Astrocyte of the spinal cord (primary cell): ENCODE data around the gene GORASP1.
A peak's percentile ranks its signal among the peaks of the same experiment; 100 is the strongest.

Experiments
- DNase-seq: peaks from one replicate; pipeline ENCODE4 v3.0.0; 2011; ENCODE audit warnings: low read depth, low spot score
- H3K4me3 ChIP-seq: 2 replicates; pipeline ENCODE4 v1.5.1; 2011; ENCODE audit warnings: low read depth, mild to moderate bottlenecking, low read length, moderate library complexity
- CTCF ChIP-seq: IDR thresholded peaks from 2 replicates; pipeline ENCODE4 v1.5.1; 2012; ENCODE audit warnings: low read depth, mild to moderate bottlenecking, low read length, inconsistent platforms
- in situ Hi-C: cut with HindIII; loops from 2 replicates; pipeline ENCODE4 v1.10.0; 2017; ENCODE audit warnings: low sequenced_read_pairs

GORASP1 gene

GRCh38 chr3:39125841-39126500 lies 18.5 kb upstream of the GORASP1 start:
- in situ Hi-C loops = no loop called here

GRCh38 chr3:39124876-39125840 lies 17.7 kb upstream of the GORASP1 start:
- H3K4me3 ChIP-seq = no peak overlapping the region
- DNase-seq = peak; percentile 40
- in situ Hi-C loops = loop anchor here (25.0 kb wide), 1 partner anchor 162 kb away; the partner anchor contains the start of gene CX3CR1
- peak; percentile 56 for TF ChIP-seq CTCF

More at GRCh38 chr3:39125841-39126500, 18.5 kb upstream of the GORASP1 start:
- DNase-seq = no peak
- H3K4me3 ChIP-seq = no peak overlapping the region
- no peak for TF ChIP-seq CTCF

- H3K4me3 ChIP-seq = no peak overlapping the region
- in situ Hi-C loops = loop anchor here (25.0 kb wide), 1 partner anchor 164 kb away; the partner anchor contains the start of gene CX3CR1
- no peak for DNase-seq
Measured at GRCh38 chr3:39122813-39123212, 15.4 kb upstream of the GORASP1 start.

GRCh38 chr3:39121621-39122020 lies 14.2 kb upstream of the GORASP1 start:
- TF ChIP-seq CTCF = no peak
- H3K4me3 ChIP-seq = no peak overlapping the region
- in situ Hi-C loops = loop anchor here (25.0 kb wide), 1 partner anchor 166 kb away; the partner anchor contains the start of gene CX3CR1
- no peak for DNase-seq

More at GRCh38 chr3:39122813-39123212, 15.4 kb upstream of the GORASP1 start:
- TF ChIP-seq CTCF = no peak

GRCh38 chr3:39118931-39119660 lies 11.7 kb upstream of the GORASP1 start:
- no peak for DNase-seq
- no peak overlapping the region for H3K4me3 ChIP-seq
- in situ Hi-C loops = loop anchor here (25.0 kb wide), 1 partner anchor 168 kb away; the partner anchor contains the start of gene CX3CR1
- TF ChIP-seq CTCF = no peak

- in situ Hi-C loops = loop anchor here (25.0 kb wide), 1 partner anchor 169 kb away; the partner anchor contains the start of gene CX3CR1
- no peak overlapping the region for H3K4me3 ChIP-seq
- no peak for TF ChIP-seq CTCF
- no peak for DNase-seq
Measured at GRCh38 chr3:39118079-39118478, 10.7 kb upstream of the GORASP1 start.
